HepG2 (cell line): ENCODE results near the gene ARHGEF11. TPM values are rescaled to one million over a fixed set of nuclear protein-coding genes. Genes with fewer than 3 reads are reported as not detected.

Experiments used
- ATAC-seq: fragments of 200-7000 bp; cut with Tn5 transposase; 3 replicates; pipeline ENCODE4 v1.9.1; 2020; ENCODE audit warnings: mild to moderate bottlenecking, moderate library complexity
- BruUV-seq: library from RNA; stranded (reverse); fragments of 400-500 nt; replicated peaks from 2 replicates; lab custom pipeline; 2021; lab: Mats Ljungman, UMichigan
- CTCF ChIA-PET: fragments of 300-600 bp; formaldehyde crosslinking; extraction: SDS; loops from one replicate; lab custom pipeline; 2021; ENCODE audit warnings: low total read pairs, inconsistent platforms, low intra/inter-chr PET ratio; lab: Yijun Ruan, JAX
- POLR2A ChIA-PET: fragments of 350-600 bp; sonication (Branson Sonifier 250); formaldehyde crosslinking; loops from one replicate; lab custom pipeline; 2020; ENCODE audit warnings: antibody characterized with exemption, inconsistent platforms; lab: Yijun Ruan, JAX
- DNase-seq: peaks from one replicate; pipeline ENCODE4 v3.0.0-alpha.2; 2015; ENCODE audit warnings: low spot score
- FAIRE-seq: peaks from 3 replicates; lab custom pipeline; 2011; peaks lifted over from hg19 to GRCh38; lab: Jason Lieb, UNC
- H2AFZ ChIP-seq: one replicate; pipeline ENCODE4 v1.6.1; 2011; ENCODE audit warnings: low read length, inconsistent platforms
- H3K27ac ChIP-seq: fragments of 300-600 bp; 3 replicates; pipeline ENCODE4 v1.8.0; 2011; ENCODE audit warnings: mixed run types, mild to moderate bottlenecking, mixed read lengths, low read length, inconsistent platforms; ENCODE audit not compliant: insufficient read depth; ENCODE audit errors: extremely low read length
- H3K27me3 ChIP-seq, 2 experiments: fragments of 200-600 bp in 1 of 2; 2 replicates in 1 of 2; 3 replicates in 1 of 2; pipeline versions ENCODE4 v1.6.0 to v1.8.0; 2011; ENCODE audit warnings: low read length in 2 of 2, mild to moderate bottlenecking in 2 of 2, moderate library complexity in 2 of 2, inconsistent platforms in 1 of 2; ENCODE audit not compliant: insufficient read depth in 2 of 2, control insufficient read depth in 1 of 2
- H3K36me3 ChIP-seq, 2 experiments: fragments of 200-600 bp in 1 of 2; replicated peaks in 1 of 2; 2 replicates in 1 of 2; 3 replicates in 1 of 2; pipeline versions ENCODE4 v1.5.1 to v1.8.0; 2011; ENCODE audit warnings: low read length in 2 of 2, inconsistent platforms in 1 of 2; ENCODE audit not compliant: insufficient read depth in 2 of 2, control insufficient read depth in 1 of 2
- H3K4me1 ChIP-seq: 2 replicates; pipeline ENCODE4 v1.5.1; 2012; ENCODE audit warnings: low read length, inconsistent platforms; ENCODE audit not compliant: insufficient read depth
- H3K4me2 ChIP-seq: 2 replicates; pipeline ENCODE4 v1.6.0; 2011; ENCODE audit warnings: low read depth, low read length, inconsistent platforms
- H3K4me3 ChIP-seq, 3 experiments: fragments of 200-600 bp in 1 of 3; sonication (generic), shearing (Covaris generic) in 1 of 3; replicated peaks in 1 of 3; 2 replicates each; pipeline ENCODE4 v1.5.1; 2011 to 2016; ENCODE audit warnings: low read length in 3 of 3, inconsistent platforms in 2 of 3, low read depth in 2 of 3, mild to moderate bottlenecking in 2 of 3, control low read depth in 1 of 3, mixed read lengths in 1 of 3; ENCODE audit not compliant: insufficient read depth in 1 of 3
- H3K79me2 ChIP-seq: one replicate; pipeline ENCODE4 v1.6.1; 2011; ENCODE audit warnings: low read length, inconsistent platforms; ENCODE audit not compliant: insufficient read depth
- H3K9ac ChIP-seq: 2 replicates; pipeline ENCODE4 v1.6.0; 2011; ENCODE audit warnings: mild to moderate bottlenecking, low read depth, low read length, inconsistent platforms; ENCODE audit not compliant: insufficient read depth
- H3K9me3 ChIP-seq: 2 replicates; pipeline ENCODE4 v1.5.1; 2012; ENCODE audit warnings: mild to moderate bottlenecking, low read length
- H4K20me1 ChIP-seq: 2 replicates; pipeline ENCODE4 v1.6.0; 2011; ENCODE audit warnings: inconsistent platforms, mild to moderate bottlenecking, low read length, moderate library complexity; ENCODE audit not compliant: insufficient read depth
- HDAC1 ChIP-seq: sonication (generic); formaldehyde crosslinking; IDR thresholded peaks from 2 replicates; pipeline ENCODE4 v1.5.1; 2020; ENCODE audit warnings: mild to moderate bottlenecking, missing genetic modification reagents
- JUN ChIP-seq: sonication (generic); formaldehyde crosslinking; IDR thresholded peaks from 2 replicates; pipeline ENCODE4 v1.4.0; 2020; ENCODE audit warnings: mild to moderate bottlenecking, missing genetic modification reagents
- KAT8 ChIP-seq: IDR thresholded peaks from 2 replicates; pipeline ENCODE4 v1.6.1; 2016; ENCODE audit warnings: missing genetic modification reagents, missing compliant biosample characterization
- LCORL ChIP-seq, 2 experiments: fragments of 450-650 bp in 1 of 2; sonication (generic) in 1 of 2; formaldehyde crosslinking in 1 of 2; IDR thresholded peaks; 2 replicates each; pipeline versions ENCODE4 v1.5.0 to v1.6.1; 2017 to 2020; ENCODE audit warnings: antibody characterized with exemption in 1 of 2, missing genetic modification reagents in 1 of 2
- SETDB1 ChIP-seq: sonication (generic); formaldehyde crosslinking; IDR thresholded peaks from 2 replicates; pipeline ENCODE4 v1.5.1; 2020; ENCODE audit warnings: missing genetic modification reagents, mild to moderate bottlenecking, borderline replicate concordance
- SIN3B ChIP-seq: fragments of 150-350 bp; IDR thresholded peaks from 2 replicates; pipeline ENCODE4 v1.6.1; 2014; ENCODE audit warnings: low read length
- XRCC5 ChIP-seq: fragments of 200-400 bp; formaldehyde crosslinking; optimal IDR thresholded peaks from 2 replicates; pipeline ENCODE3; 2017; ENCODE audit warnings: mild to moderate bottlenecking, low read length
- ZNF33B ChIP-seq: sonication (generic); formaldehyde crosslinking; IDR thresholded peaks from 2 replicates; pipeline ENCODE4 v1.5.1; 2020; ENCODE audit warnings: mild to moderate bottlenecking, missing genetic modification reagents
- WGBS: methylation state at CpG from one replicate; pipeline ENCODE4 v1.1.6; 2017; ENCODE audit warnings: low lambda C conversion rate; 5-methylcytosine and 5-hydroxymethylcytosine counted together
- in situ Hi-C: cut with HindIII; loops from 2 replicates; pipeline ENCODE4 v1.10.0; 2017; ENCODE audit warnings: low pct_unique_long_range_greater_than_20kb; ENCODE audit not compliant: extremely low pct_ligation_motif_present
- intact Hi-C: fragments of 100-400 bp; cut with micrococcal nuclease; formaldehyde crosslinking; loops from one replicate; pipeline ENCODE4 v1.10.0; 2022; ENCODE audit not compliant: unreplicated experiment
- polyA plus RNA-seq, 8 experiments: library from polyadenylated mRNA; depleted of rRNA in 3 of 8; stranded (reverse) in 7 of 8; unstranded in 1 of 8; fragments of >200 nt; fragmentation: Illumina TruSeq in 4 of 8; extraction: Trizol in 4 of 8; gene quantifications; 2 replicates each; pipeline versions ENCODE4 v1.2.1 to v1.2.3, GENCODE V29; 2011 to 2016; ENCODE audit warnings: low read depth in 4 of 8, missing spikeins in 1 of 8, mixed read lengths in 1 of 8; ENCODE audit not compliant: insufficient read depth in 1 of 8
- total RNA-seq, 5 experiments: library from RNA; depleted of rRNA; stranded (reverse); fragments of >200 nt; fragmentation: Illumina TruSeq; extraction: Trizol; gene quantifications; 2 replicates each; pipeline ENCODE4 v1.2.3, GENCODE V29; 2016; ENCODE audit warnings: low read depth in 1 of 5

ARHGEF11 gene
- total and polyA plus RNA-seq, 2 of the 13 experiments (the other 11 are each of a cell fraction or from before 2014, with no cell fraction given): 16.5 to 21.2 TPM

DNA sequence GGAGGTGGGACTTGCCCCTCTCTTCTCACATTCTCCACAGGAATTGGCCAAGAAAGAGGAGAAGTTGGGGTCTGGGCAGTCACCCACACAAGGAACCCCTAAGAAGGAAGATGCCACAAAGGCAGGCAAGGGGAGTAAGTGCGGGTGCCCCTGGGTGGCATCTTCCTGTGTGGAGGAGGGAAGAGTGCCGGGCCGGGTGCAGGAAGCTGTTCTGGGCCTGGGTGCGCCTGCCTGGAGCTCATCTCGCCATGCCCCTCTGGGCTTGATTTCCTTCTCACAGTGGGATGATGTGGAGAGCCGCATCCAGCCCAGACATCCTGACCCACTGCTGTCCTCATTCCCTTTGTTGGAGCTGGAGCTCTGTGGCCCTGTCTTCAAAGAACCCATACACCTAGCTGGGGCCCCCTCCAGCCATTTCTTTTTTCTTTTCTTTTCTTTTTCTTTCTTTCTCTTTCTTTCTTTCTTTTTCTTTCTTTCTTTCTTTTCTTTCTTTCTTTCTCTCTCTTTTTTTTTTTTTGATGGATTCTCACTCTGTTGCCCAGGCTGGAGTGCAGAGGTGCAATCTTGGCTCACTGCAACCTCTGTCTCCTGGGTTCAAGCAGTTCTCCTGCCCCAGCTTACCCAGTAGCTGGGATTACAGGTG, 115.8 kb downstream of the ARHGEF11 start:
- no peak for DNase-seq
- 9% methylated on average over 4 of the region's 6 CpGs for WGBS
- in situ Hi-C loops: loop anchor here (5.0 to 10.0 kb wide), 2 partner anchors 37 to 235 kb away; partner anchors contain the start of gene PEAR1
- no peak overlapping the region for H3K9ac ChIP-seq
- ATAC-seq: no peak
- no peaks in the 10 kb centered on the region for H3K9me3 ChIP-seq
- H3K27ac ChIP-seq: no peak overlapping the region
- H3K36me3 ChIP-seq: no peaks in the 10 kb centered on the region
- H3K4me1 ChIP-seq: peaks cover 20% of the 10 kb centered on the region
- H3K4me2 ChIP-seq: no peak overlapping the region
- H4K20me1 ChIP-seq: 0 out of 2 replicates have a peak, but pooled peaks cover 4% of the 10 kb centered on the region
- H3K4me3 ChIP-seq: no peak overlapping the region
- POLR2A ChIA-PET: no interaction called here
- FAIRE-seq: no peak
- intact Hi-C loops: no loop called here
- peaks cover 7 to 54% of the 10 kb centered on the region in 2 experiments; a peak in 4 of 5 replicates for H3K27me3 ChIP-seq
- BruUV-seq: no TSS peak
- no peak for TF ChIP-seq JUN
- no peak for TF ChIP-seq ZNF33B (CRISPR knock-in tag)
- no peak for TF ChIP-seq HDAC1 (CRISPR knock-in tag)
- no peak for TF ChIP-seq LCORL (IDR thresholded peaks at IDR 0.05)
- TF ChIP-seq LCORL (CRISPR knock-in tag; IDR thresholded peaks at IDR 0.05): no peak
- TF ChIP-seq SETDB1 (CRISPR knock-in tag): no peak
- TF ChIP-seq KAT8 (CRISPR knock-in tag): no peak
- TF ChIP-seq SIN3B: no peak
- no peak for TF ChIP-seq XRCC5
- no peak overlapping the region for H2AFZ ChIP-seq
- CTCF ChIA-PET: interaction anchor here (2.7 kb wide), 1 partner anchor 37 kb away, joined by 14 read pairs; no protein-coding TSS in a partner anchor
- H3K79me2 ChIP-seq: no peaks in the 10 kb centered on the region
